NB4 (cell line): ENCODE data around the gene ADGRB3.

Source experiments
- CTCF ChIP-seq: IDR thresholded peaks from one replicate; pipeline ENCODE4 v1.5.1; 2012; ENCODE audit warnings: low read depth, low read length
- MAX ChIP-seq: IDR thresholded peaks from 2 replicates; pipeline ENCODE4 v1.6.1; 2011; ENCODE audit warnings: low read depth, low read length
- POLR2A ChIP-seq: IDR thresholded peaks from 2 replicates; pipeline ENCODE4 v1.6.1; 2011; ENCODE audit warnings: mild to moderate bottlenecking; ENCODE audit not compliant: insufficient read length; ENCODE audit errors: extremely low read depth

- TF ChIP-seq MAX: no peak
- no peak for TF ChIP-seq CTCF
- no peak for TF ChIP-seq POLR2A
Measured at GRCh38 chr6:68597642-68598041, 37.4 kb upstream of the ADGRB3 start.
